Camera-type eye (tissue), 1 donor: Measurements from ENCODE around the gene PDGFRA. TPM values are rescaled to one million over a fixed set of nuclear protein-coding genes. Genes with fewer than 3 reads are reported as not detected.

Experiments used
- total RNA-seq: library from RNA; depleted of rRNA; stranded (reverse); fragments of >200 nt; gene quantifications from one replicate; pipeline ENCODE4 v1.2.3, GENCODE V29; 2014

PDGFRA gene
- 158 TPM for total RNA-seq

DNA sequence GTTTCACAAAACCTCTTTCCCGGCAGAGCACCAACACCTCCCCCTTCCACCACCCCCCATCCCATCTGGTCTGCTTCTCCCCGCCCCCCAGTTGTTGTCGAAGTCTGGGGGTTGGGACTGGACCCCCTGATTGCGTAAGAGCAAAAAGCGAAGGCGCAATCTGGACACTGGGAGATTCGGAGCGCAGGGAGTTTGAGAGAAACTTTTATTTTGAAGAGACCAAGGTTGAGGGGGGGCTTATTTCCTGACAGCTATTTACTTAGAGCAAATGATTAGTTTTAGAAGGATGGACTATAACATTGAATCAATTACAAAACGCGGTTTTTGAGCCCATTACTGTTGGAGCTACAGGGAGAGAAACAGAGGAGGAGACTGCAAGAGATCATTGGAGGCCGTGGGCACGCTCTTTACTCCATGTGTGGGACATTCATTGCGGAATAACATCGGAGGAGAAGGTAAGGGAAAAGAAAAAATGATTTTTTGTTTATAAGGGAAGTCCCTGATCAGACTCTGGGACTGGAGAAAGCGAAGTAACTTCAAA, at the start of gene PDGFRA:
PDGFRA (plus strand) TSS at position 333 of the 541 bp plus-strand sequence. CDS start 29,476 bp downstream, outside the sequence.

Other genes starting within 250 kb of the PDGFRA start
- 46.6 TPM for gene CHIC2, start 164.7 kb upstream of the PDGFRA start, total RNA-seq
- gene GSX2, start 129.1 kb upstream of the PDGFRA start, total RNA-seq: 3.9 TPM